ENCODE results near the gene TCHP.

Gene TCHP

DNA sequence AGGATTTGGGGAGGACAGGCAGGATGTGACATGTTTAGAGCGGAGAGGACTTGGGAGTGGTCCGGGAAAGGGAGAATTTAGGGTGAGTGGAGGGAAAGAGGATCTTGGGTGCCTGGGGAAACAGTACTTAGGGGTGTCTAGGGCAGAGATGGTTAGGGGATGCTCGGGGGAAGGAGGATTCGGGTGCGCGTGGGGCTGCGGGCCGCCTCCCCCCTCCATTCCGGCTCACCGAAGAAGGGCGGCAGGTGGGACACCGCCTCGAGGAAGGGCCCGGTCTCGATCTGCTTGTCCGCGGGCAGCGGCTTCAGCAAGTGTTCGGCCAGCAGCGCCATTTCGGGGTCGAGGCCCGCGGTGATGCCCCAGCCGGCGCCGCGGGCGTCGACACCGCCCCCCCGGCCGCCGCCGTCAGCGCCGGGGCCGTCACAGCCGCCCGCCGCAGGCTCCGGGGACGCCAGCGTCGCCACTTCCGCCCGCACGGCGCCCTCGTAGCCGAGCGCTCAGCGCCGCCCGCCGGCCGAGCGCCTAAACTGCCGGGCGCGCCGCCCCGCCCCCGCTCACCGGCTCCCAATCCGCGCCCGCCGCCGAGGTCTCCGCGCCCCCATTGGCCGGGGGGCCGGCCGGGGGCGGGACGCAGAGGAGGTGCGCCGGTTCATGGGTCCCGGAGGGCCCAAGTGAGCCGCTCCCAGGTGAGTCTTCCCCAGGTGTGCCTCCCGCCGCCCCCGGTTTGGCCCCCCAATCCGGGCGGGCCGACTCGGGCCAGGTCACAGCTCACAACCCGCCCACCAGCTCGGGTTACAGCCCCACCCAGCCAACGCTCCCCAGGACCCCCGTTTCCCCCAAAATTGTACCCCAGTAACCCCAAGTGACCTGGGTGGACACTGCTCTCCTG lies 19.8 kb upstream of the TCHP start, which contains the start of gene GLTP:
Gene GLTP (minus strand): TSS at position 499 of the 889 bp plus-strand sequence. CDS start 167 bp downstream, at position 332.
- TF ChIP-seq CTCF (IDR thresholded peaks at IDR 0.05; ENCODE audit: insufficient read depth, low read depth, low read length, missing control alignments): no peak
- H3K4me3 ChIP-seq (ENCODE audit: low read length): peak within 1 kb of the TSS; percentile 66
- peak; percentile 91 for DNase-seq (ENCODE audit: low read depth)

GRCh38 chr12:109880938-109881337 lies 19.1 kb upstream of the TCHP start:
- H3K4me3 ChIP-seq (ENCODE audit: low read length): peak overlapping the region; percentile 44
- DNase-seq (ENCODE audit: low read depth): peak; percentile 38
- TF ChIP-seq CTCF (IDR thresholded peaks at IDR 0.05; ENCODE audit: insufficient read depth, low read depth, low read length, missing control alignments): no peak

GRCh38 chr12:109881752-109882151 lies 18.3 kb upstream of the TCHP start:
- no peak overlapping the region for H3K4me3 ChIP-seq (ENCODE audit: low read length)
- peak; percentile 79 for DNase-seq (ENCODE audit: low read depth)
- TF ChIP-seq CTCF (IDR thresholded peaks at IDR 0.05; ENCODE audit: insufficient read depth, low read depth, low read length, missing control alignments): no peak

- no peak overlapping the region for H3K4me3 ChIP-seq (ENCODE audit: low read length)
- no peak for TF ChIP-seq CTCF (IDR thresholded peaks at IDR 0.05; ENCODE audit: insufficient read depth, low read depth, low read length, missing control alignments)
- peak; percentile 95 for DNase-seq (ENCODE audit: low read depth)
These were observed 16.6 kb upstream of the TCHP start for GRCh38 chr12:109883461-109883860.

- DNase-seq (ENCODE audit: low read depth): peak; percentile 88
- no peak for TF ChIP-seq CTCF (IDR thresholded peaks at IDR 0.05; ENCODE audit: insufficient read depth, low read depth, low read length, missing control alignments)
- H3K4me3 ChIP-seq (ENCODE audit: low read length): no peak overlapping the region
These were observed 14.5 kb upstream of the TCHP start for GRCh38 chr12:109885616-109886015.

DNA sequence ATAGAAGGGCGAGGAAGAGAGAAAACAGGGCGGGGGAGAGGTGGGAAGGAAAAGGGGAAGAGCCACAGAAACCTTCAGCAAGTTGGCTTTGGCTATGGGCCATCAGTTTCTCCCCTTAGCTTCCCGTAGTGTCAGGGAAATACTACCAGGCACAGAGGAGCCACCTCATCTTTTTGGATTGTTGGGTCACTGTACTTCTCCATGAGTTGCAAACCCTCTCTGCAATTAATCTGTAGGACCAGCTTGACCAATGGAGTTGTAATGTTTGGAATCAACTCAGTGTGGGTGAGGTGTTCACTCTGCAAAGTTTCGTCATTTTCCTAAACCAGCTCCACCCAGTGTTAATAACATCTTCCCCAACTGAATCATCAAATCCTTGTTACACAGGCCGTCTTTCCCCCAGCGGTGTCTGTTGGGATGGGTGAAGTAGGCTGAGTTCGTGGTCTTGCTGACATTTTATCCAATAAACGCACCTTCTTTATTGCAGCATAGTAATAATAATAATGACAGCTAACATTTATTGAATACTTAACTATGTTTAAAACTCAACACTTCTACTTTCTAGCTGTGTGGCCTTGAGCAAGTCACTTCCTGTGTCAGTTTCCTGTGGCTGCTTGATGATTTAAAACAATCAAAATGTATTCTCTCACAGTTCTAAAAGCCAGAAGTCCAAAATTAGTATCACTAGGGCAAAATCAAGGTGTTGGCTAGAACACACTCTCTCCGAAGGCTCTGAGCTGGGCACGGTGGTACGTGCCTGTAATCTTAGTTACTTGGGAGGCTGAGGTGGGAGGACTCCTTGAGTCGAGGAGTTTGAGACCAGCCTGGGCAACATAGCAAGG lies 11.7 kb upstream of the TCHP start:
- no peak overlapping the region for H3K4me3 ChIP-seq (ENCODE audit: low read length)
- peak; percentile 99 for DNase-seq (ENCODE audit: low read depth)
- peak; percentile 40 for TF ChIP-seq CTCF (IDR thresholded peaks at IDR 0.05; ENCODE audit: insufficient read depth, low read depth, low read length, missing control alignments)
